ENCODE measurements around the gene TNFRSF19. TPM values are rescaled to one million over a fixed set of nuclear protein-coding genes. Genes with fewer than 3 reads are reported as not detected.

TNFRSF19 gene
- total RNA-seq, 6 donors from 2014 or later, result 7.8 to 23.5 (median 14.5) TPM

DNA sequence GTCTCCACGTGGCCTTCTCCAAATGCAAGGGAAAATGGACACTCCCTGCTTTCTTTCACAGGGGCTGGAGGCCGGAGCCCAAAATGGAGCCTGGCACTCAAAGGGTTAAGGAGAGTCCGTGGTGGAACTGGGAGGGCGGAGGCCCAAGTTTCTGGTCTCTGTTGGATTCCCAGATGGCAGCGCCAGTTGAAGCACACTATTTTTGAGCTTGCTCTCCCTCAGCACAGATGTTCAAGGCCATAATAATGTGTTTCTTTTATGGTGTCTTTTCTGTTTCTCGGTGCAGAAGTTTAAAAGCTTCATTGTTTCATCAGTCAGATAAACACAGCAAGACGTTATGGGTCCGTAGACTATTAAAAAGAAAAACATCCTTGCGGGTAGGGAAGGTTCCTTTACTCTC lies 67.6 kb downstream of the TNFRSF19 start:
- 62 to 69% methylated on average over 8 to 9 of the region's 9 CpGs for WGBS, 2 donors
- ATAC-seq (ENCODE audit: low FRiP score in 2 of 2) (no peak), DNase-seq (no peak)
- TF ChIP-seq EP300 (IDR thresholded peaks at IDR 0.05), result no peak
- TF ChIP-seq, protein P1, sequence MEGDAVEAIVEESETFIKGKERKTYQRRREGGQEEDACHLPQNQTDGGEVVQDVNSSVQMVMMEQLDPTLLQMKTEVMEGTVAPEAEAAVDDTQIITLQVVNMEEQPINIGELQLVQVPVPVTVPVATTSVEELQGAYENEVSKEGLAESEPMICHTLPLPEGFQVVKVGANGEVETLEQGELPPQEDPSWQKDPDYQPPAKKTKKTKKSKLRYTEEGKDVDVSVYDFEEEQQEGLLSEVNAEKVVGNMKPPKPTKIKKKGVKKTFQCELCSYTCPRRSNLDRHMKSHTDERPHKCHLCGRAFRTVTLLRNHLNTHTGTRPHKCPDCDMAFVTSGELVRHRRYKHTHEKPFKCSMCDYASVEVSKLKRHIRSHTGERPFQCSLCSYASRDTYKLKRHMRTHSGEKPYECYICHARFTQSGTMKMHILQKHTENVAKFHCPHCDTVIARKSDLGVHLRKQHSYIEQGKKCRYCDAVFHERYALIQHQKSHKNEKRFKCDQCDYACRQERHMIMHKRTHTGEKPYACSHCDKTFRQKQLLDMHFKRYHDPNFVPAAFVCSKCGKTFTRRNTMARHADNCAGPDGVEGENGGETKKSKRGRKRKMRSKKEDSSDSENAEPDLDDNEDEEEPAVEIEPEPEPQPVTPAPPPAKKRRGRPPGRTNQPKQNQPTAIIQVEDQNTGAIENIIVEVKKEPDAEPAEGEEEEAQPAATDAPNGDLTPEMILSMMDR (IDR thresholded peaks at IDR 0.05), result no peak
- TF ChIP-seq POLR2AphosphoS5 (IDR thresholded peaks at IDR 0.05), result no peak
- no peak for TF ChIP-seq POLR2A (IDR thresholded peaks at IDR 0.05)
- Histone ChIP-seq H3K27me3 (no peaks in the 10 kb centered on the region), H3K4me3 (no peak overlapping the region), H3K4me1 (peaks cover 0 to 10% (median 2%) of the 10 kb centered on the region in 4 donors), H3K27ac (no peak overlapping the region), H3K9me3 (no peaks in the 10 kb centered on the region), H3K36me3 (no peaks in the 10 kb centered on the region)

DNA sequence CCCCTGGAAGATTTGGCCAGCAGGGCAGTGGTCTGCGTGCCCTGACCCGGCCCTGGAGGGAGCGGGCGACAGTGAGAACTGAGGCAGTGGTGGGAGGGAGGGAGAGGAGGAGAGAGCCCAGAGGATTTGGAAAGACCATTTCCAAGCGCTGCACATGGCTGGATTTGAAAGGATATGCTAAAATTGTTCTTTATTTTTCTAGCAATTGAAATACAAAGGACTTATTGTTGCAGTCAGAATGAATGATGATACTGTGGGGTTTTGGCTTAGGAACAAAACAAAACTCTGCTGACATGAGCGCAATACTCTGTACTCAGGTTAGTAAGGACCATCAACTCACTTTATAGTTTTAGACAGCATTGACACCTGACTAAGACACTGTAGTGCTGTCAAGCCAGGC lies 69.5 kb downstream of the TNFRSF19 start:
- DNase-seq (no peak), ATAC-seq (ENCODE audit: low FRiP score in 2 of 2) (no peak)
- WGBS, 2 donors, result 91 to 92% methylated on average over 6 of the region's 6 CpGs
- Histone ChIP-seq H3K4me1 (peaks cover 4 to 16% (median 8%) of the 10 kb centered on the region in 4 donors), H3K36me3 (no peaks in the 10 kb centered on the region), H3K27me3 (no peaks in the 10 kb centered on the region), H3K4me3 (no peak overlapping the region), H3K27ac (no peak overlapping the region), H3K9me3 (no peaks in the 10 kb centered on the region)
- TF ChIP-seq EP300 (IDR thresholded peaks at IDR 0.05) (no peak), POLR2A (IDR thresholded peaks at IDR 0.05) (no peak), POLR2AphosphoS5 (IDR thresholded peaks at IDR 0.05) (no peak)
- TF ChIP-seq, protein P1 (IDR thresholded peaks at IDR 0.05), result no peak

DNA sequence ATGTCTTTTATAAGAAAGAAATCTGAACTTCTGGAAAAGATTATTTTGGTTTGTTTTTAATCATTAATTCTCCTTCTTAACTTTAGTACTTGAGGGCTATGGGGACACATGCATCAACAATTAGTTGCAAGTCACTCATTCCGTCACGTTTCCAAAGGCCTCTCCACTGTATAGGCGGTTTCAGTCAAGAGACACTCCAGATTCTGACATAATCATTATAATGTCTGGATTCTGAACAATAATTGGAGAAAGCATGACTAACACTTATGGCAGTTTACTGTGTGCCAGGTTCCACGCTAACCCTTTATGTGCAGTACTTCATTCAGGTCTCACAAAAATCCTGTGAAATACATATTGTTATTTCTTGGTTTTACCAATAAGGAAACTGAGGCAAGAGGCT lies 71.9 kb downstream of the TNFRSF19 start:
- ATAC-seq (ENCODE audit: low FRiP score in 2 of 2), result no peak
- TF ChIP-seq EP300 (IDR thresholded peaks at IDR 0.05), result no peak
- no peak for TF ChIP-seq POLR2A (IDR thresholded peaks at IDR 0.05)
- TF ChIP-seq, protein P1 (IDR thresholded peaks at IDR 0.05), result no peak
- TF ChIP-seq POLR2AphosphoS5 (IDR thresholded peaks at IDR 0.05), result no peak

DNA sequence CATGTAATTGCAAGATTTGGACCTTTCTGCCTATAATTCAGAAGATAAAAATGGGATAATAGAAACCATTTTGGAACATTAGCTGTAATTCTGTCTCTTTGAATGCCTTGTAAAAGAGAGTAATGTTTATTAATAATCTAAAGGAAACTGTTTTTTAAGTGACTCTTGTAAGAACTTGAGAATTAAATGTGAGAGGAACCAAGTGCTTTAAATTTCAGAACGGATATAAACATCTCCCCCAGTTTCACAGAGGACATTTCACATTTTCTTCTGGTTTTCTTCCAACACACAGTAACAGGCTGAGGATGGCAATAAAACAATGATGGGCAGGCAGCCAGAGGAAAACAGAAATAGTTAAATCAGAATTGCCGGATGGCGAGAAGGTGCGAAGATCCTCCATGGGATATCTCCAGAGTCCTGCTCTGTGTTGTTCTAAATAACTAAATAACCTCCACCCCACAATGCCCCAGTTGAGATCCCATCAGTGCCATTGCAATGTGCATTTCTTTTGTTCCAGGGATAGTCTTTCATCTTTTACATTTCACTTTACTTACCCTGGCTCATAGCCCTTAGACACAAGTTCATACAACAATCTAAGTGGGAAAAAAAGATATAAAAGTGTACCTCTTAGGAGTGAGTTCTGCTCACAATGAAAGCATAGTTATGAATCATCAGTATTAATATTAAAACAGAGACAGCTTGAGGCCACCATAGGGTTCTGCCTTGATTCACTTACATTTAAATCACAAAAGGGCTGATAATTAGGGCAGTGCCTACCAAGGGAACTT lies 73.3 kb downstream of the TNFRSF19 start:
- no peak for TF ChIP-seq POLR2A (IDR thresholded peaks at IDR 0.05)
- no peak for TF ChIP-seq POLR2AphosphoS5 (IDR thresholded peaks at IDR 0.05)
- TF ChIP-seq EP300 (IDR thresholded peaks at IDR 0.05), result no peak
- TF ChIP-seq, protein P1 (IDR thresholded peaks at IDR 0.05), result no peak
- no peaks in the 10 kb centered on the region for H3K9me3 ChIP-seq
- no peaks in the 10 kb centered on the region for H3K27me3 ChIP-seq
- no peak for DNase-seq
- H3K36me3 ChIP-seq, result no peaks in the 10 kb centered on the region
- peaks cover 4 to 11% (median 5%) of the 10 kb centered on the region in 4 donors for H3K4me1 ChIP-seq
- 45 to 51% methylated on average over 4 of the region's 4 CpGs for WGBS, 2 donors
- no peak overlapping the region for H3K27ac ChIP-seq
- H3K4me3 ChIP-seq, result no peak overlapping the region
- ATAC-seq (ENCODE audit: low FRiP score in 2 of 2), result no peak

More for the DNA sequence above, 71.9 kb downstream of the TNFRSF19 start:
- Histone ChIP-seq H3K27me3 (no peaks in the 10 kb centered on the region), H3K27ac (no peak overlapping the region), H3K4me3 (no peak overlapping the region), H3K4me1 (peaks cover 4 to 16% (median 8%) of the 10 kb centered on the region in 4 donors), H3K9me3 (no peaks in the 10 kb centered on the region), H3K36me3 (no peaks in the 10 kb centered on the region)
- WGBS, 2 donors, result 58 to 73% methylated on average over 4 of the region's 4 CpGs
- DNase-seq, result no peak

DNA sequence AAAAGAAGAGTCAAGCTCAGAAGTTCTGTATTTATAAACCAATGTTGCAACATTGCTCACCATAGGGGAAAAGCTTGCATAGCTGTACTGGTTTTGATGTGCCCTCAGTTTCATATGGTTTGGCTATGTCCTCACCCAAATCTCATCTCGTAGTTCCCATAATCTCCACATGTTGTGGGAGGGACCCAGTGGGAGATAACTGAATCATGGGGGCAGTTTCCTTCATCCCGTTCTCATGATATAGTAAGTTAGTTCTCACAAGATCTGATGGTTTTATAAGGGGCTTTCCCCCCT lies 73.9 kb downstream of the TNFRSF19 start:
- H3K27ac ChIP-seq, result no peak overlapping the region
- 67 to 95% methylated on average over 2 of the region's 2 CpGs for WGBS, 2 donors
- no peaks in the 10 kb centered on the region for H3K9me3 ChIP-seq
- H3K4me1 ChIP-seq, result peaks cover 4 to 11% (median 5%) of the 10 kb centered on the region in 4 donors
- ATAC-seq (ENCODE audit: low FRiP score in 2 of 2) (no peak), DNase-seq (no peak)
- H3K4me3 ChIP-seq, result no peak overlapping the region
- H3K27me3 ChIP-seq, result no peaks in the 10 kb centered on the region
- no peaks in the 10 kb centered on the region for H3K36me3 ChIP-seq
- TF ChIP-seq EP300 (IDR thresholded peaks at IDR 0.05) (no peak), POLR2A (IDR thresholded peaks at IDR 0.05) (no peak), POLR2AphosphoS5 (IDR thresholded peaks at IDR 0.05) (no peak)
- TF ChIP-seq, protein P1 (IDR thresholded peaks at IDR 0.05), result no peak
